Measurements from ENCODE around the gene CNIH3.

CNIH3 gene

GRCh38 chr1:224726441-224727182 is 110.5 kb downstream of the CNIH3 start:
- DNase-seq = no peak

GRCh38 chr1:224727351-224728289 is 111.5 kb downstream of the CNIH3 start:
- DNase-seq = no peak

- no peak for DNase-seq
These were observed 114.4 kb downstream of the CNIH3 start for GRCh38 chr1:224730540-224730939.

GRCh38 chr1:224730965-224731364 is 114.8 kb downstream of the CNIH3 start:
- DNase-seq = no peak

GRCh38 chr1:224731633-224732032 is 115.5 kb downstream of the CNIH3 start:
- no peak for DNase-seq

GRCh38 chr1:224732377-224733026 is 116.4 kb downstream of the CNIH3 start:
- DNase-seq = no peak

GRCh38 chr1:224733027-224733911 is 117.2 kb downstream of the CNIH3 start:
- DNase-seq = no peak

- no peak for DNase-seq
These were observed 118.3 kb downstream of the CNIH3 start for GRCh38 chr1:224734261-224734935.

- DNase-seq = no peak
These were observed 119.0 kb downstream of the CNIH3 start for GRCh38 chr1:224735159-224735558.

- DNase-seq = no peak
These were observed 120.7 kb downstream of the CNIH3 start for GRCh38 chr1:224736619-224737352.

- DNase-seq = no peak
These were observed 121.2 kb downstream of the CNIH3 start for GRCh38 chr1:224737353-224737727.

GRCh38 chr1:224739303-224739996 is 123.3 kb downstream of the CNIH3 start:
- no peak for DNase-seq

- no peak for DNase-seq
These were observed 124.0 kb downstream of the CNIH3 start for GRCh38 chr1:224739997-224740684.

GRCh38 chr1:224740685-224741052 is 124.6 kb downstream of the CNIH3 start:
- DNase-seq = no peak

- no peak for DNase-seq
These were observed 126.2 kb downstream of the CNIH3 start for GRCh38 chr1:224742349-224742748.

GRCh38 chr1:224743608-224744164 is 127.6 kb downstream of the CNIH3 start:
- DNase-seq = peak in 1 of 2 experiments; percentile 55

- no peak for DNase-seq
These were observed 128.4 kb downstream of the CNIH3 start for GRCh38 chr1:224744521-224744920.

- no peak for DNase-seq
These were observed 129.3 kb downstream of the CNIH3 start for GRCh38 chr1:224745394-224745793.

- no peak for DNase-seq
These were observed 129.8 kb downstream of the CNIH3 start for GRCh38 chr1:224745924-224746323.

- no peak for DNase-seq
These were observed 131.5 kb downstream of the CNIH3 start for GRCh38 chr1:224747578-224747977.

All from NCI-H2081 (cell line).